DMS 273 (cell line): ENCODE data around the gene NFAT5.
"Not testable (repeated sequence)": the region's sequence is repeated elsewhere in the genome, so short reads cannot be mapped to it uniquely, and the experiment has no call there.

Experiments
- DNase-seq: peaks from one replicate; lab custom pipeline; 2025; ENCODE audit not compliant: unreplicated experiment; lab: John Stamatoyannopoulos, UW

Gene NFAT5, protein sequence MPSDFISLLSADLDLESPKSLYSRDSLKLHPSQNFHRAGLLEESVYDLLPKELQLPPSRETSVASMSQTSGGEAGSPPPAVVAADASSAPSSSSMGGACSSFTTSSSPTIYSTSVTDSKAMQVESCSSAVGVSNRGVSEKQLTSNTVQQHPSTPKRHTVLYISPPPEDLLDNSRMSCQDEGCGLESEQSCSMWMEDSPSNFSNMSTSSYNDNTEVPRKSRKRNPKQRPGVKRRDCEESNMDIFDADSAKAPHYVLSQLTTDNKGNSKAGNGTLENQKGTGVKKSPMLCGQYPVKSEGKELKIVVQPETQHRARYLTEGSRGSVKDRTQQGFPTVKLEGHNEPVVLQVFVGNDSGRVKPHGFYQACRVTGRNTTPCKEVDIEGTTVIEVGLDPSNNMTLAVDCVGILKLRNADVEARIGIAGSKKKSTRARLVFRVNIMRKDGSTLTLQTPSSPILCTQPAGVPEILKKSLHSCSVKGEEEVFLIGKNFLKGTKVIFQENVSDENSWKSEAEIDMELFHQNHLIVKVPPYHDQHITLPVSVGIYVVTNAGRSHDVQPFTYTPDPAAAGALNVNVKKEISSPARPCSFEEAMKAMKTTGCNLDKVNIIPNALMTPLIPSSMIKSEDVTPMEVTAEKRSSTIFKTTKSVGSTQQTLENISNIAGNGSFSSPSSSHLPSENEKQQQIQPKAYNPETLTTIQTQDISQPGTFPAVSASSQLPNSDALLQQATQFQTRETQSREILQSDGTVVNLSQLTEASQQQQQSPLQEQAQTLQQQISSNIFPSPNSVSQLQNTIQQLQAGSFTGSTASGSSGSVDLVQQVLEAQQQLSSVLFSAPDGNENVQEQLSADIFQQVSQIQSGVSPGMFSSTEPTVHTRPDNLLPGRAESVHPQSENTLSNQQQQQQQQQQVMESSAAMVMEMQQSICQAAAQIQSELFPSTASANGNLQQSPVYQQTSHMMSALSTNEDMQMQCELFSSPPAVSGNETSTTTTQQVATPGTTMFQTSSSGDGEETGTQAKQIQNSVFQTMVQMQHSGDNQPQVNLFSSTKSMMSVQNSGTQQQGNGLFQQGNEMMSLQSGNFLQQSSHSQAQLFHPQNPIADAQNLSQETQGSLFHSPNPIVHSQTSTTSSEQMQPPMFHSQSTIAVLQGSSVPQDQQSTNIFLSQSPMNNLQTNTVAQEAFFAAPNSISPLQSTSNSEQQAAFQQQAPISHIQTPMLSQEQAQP (N-terminal part only)

DNA sequence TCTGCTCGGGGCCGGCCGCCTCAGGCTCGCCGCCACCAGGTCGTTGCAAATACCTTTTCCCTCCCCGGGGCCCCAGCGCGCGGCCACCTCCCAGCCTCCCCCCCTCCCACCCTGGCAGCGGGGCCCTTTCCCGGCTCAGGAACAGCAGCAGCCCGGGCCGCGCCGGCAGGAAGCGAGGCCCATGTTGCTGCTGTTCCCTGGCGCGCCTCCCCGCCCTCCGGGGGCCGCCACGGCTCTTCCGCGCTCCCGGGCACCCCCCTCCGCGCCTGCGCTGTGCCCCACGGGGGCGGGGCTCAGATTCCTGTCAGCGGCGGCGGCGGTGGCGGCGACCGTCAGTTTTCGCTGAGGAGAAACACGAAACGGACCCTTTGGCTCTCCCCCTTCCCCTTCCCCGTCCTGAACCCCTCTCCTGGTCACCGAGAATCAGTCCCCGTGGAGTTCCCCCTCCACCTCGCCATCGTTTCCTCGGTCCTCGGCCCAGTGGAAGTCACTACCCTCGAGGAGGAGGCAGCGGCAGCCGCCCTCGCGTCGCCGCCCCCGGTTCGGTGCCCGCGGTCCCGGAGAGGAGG, at the start of gene NFAT5:
NFAT5 (plus strand) TSS at position 296 of the 569 bp plus-strand sequence. CDS start 336 bp downstream, outside the sequence.
- DNase-seq: peak; percentile 93

DNA sequence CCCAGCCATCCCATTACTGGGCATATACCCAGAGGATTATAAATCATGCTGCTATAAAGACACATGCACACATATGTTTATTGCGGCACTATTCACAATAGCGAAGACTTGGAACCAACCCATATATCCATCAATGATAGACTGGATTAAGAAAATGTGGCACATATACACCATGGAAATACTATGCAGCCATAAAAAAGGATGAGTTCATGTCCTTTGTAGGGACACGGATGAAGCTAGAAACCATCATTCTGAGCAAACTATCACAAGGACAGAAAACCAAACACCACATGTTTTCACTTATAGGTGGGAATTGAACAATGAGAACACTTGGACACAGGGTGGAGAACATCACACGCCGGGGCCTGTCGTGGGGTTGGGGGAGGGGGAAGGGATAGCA, 47.9 kb upstream of the NFAT5 start:
- DNase-seq: not testable (repeated sequence)

DNA sequence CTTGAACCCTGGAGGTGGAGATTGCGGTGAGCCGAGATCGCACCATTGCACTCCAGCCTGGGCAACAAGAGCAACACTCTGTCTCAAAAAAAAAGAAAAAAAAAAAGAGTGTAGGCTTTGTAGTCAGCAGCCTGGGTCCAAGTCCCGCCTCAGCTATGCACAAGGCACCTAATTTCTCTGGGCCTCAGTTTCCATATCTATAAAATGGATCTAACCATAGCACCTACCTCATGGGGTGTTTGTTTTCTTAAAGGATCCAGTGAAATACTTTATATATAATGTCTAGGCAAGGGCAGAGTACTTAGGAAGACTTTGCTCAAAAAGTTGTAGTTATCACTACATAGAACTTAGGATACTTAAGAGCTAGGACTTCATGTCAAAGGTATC, 45.4 kb upstream of the NFAT5 start:
- DNase-seq: no peak

DNA sequence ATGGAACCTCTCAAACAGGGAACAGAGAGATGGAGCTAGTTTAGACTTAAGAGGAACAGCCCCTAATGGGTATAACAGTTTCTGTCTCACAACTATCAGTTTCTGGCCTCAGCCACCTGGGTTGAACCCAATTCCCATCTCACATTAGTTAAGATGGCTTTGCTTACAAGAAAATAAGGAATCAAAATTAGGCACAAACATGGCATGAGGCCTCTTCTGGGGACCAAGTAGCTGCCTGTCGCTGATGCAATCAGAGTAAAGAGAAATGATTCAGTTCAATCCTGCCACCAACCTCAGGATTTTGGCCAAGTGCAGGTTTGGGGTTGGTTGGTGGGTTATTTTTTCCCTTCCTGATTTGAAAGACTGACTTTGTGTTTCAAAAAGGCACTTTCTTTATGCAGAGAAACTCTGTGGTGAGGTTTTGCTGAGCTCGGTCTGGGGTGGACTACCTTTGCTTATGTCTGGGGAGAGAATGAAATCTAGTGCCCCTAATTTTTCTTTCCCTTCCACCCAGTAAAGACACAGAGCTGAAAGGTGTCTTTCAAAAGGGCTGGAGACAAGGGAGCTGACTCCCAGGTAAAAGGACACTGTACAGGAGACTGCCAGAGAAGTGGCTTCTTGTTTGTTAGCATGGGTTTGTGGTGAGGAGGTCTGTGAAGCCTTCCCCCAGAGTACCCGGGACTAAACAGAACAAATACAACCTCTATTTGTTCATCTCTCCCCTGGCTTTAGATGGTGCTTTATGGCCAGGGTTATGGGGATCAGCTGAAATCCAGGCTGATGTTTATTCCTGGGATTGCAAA, 44.8 kb upstream of the NFAT5 start:
- no peak for DNase-seq

DNA sequence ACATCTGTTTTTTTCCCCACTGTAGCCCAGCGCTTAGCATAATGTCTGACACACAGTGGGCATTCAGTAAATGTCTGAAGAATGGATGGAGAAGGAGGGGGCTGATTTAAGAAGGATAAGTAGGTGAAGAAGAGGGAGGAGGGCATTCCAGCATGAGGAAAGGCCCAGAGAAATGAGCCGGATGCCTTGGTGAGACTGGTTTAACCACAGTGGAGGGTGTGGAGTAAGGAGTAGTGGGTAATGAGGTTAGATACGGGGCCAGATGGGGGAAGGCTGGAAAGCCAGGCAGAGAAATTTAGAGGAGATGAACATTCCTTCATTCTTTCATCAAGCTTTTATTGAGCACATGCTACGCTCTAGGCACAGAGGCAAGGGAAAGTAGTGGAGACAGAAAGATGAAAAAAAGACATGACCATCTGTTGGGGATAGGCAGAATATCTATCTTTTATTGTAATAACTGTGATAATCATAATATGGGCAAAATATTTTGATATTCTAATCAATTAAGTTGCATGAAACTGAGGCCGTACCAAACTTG, 43.7 kb upstream of the NFAT5 start:
- no peak for DNase-seq

DNA sequence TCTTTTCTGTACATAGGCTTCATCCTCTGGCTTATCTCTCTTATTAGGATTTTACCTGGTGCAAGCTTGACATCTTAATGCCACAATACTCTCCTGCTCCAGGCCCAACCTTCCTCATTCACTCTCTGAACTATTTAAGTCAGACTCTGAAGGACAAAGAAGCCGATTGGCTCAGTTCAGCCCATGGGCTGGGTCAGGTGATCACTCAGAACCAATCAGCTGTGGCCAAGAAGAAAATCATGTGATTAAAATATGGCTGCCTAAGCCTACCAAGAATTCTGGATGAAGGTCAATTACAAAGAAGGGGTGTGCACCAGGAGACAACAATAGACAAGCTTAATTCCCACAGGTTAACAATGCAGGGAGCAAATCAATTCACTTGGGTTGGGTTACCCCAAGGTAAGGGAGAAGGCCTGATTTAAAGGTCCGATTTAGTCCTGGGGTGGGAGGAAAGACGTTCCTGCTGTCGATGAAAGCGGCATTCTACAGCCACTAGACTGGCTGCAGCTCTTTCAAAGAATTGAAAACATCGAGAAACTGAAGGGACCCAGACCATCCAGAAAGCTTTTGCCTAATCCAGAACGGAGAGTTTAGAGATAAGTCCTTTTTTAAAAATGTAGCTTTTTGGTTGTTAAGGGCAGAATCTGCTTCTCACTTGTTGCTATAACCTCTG, 42.9 kb upstream of the NFAT5 start:
- DNase-seq: peak; percentile 67

DNA sequence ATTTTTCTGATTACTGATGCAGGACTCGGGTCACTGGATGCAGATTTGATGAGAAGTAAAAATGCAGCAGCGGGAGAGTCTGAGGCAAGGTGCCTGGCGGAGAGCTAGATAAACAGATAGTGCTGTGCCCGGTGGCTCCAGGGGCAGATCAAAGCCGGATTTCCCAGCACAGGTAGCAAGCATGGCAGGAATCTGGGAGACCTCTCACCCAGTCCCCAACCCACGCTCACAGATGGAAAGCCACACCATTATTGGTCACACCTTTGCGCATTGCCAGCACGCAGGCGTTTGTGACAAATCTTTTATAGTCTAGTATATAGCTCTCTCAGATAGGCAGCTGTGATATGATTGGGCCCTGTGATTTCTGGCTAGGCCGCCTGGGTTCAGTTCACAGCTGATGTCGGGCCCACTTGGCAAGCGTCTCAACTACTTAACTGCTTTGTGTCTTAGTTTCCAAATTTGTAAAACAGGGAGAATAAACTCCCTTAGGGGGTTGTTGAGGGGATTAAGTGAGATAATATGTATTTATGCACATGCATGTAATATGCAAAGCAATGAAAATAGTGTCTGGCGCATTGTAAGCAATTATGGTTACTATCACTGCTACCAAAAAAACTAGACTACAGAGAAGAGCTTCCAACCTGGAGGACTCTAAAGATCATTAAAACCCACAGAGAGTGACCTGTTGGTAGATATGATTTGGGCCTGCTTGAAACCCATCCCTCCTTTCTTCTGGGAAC, 42.0 kb upstream of the NFAT5 start:
- no peak for DNase-seq

DNA sequence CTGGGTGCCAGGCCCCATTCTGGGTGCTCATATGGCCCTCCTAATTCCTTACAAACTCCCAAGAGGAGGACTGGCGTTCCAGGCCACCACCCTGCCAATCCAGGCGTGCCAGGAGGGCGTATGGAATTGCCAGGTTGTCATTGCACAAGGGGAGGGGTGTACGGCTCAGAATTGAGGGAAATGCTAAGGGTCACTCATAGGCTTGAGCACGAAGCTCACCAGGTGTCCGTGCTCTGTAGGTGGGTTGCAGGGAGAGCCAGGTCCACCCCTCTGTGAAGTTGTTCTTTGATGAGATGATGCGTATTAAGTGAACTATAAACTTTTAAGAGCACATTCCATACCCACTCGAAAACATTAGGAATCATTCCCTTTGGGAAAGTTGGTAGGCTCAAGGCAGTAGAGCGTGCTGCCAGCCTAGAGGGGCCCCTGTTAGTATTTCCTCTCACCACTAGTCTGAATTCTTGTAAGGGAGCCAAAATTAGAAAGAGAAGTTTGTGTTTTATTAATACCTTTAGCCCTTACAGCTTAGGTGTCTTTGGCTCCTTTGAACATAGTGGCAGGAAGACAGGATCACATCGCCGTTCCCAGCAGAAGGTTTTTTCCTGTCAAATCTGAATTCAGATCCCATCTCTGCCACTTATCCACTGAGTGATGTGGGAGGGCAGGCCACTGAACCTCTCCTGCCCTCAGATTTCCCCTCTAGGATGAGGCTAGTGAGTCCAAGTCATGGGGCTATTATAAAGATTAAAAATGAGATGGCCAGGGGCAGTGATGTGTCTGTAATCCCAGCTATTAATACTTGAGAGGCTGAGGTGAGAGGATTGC, 38.7 kb upstream of the NFAT5 start:
- DNase-seq: no peak

DNA sequence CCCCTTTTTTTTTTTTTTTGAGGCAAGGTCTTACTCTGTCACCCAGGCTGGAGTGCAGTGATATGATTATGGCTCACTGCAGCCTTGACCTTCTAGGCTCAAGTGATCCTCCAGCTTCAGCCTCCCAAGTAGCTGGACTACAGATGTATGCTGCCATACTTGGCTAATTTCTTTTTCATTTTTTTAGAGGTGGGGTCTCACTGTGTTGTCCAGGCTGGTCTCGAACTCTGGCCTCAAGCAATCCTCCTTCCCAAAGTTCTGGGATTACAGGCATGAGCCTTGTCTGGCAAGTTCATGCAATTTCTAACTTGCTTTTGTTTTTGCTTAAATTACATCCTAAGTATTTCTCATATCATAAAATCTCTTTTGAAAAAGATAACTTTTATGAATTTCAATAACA, 33.8 kb upstream of the NFAT5 start:
- no peak for DNase-seq

DNA sequence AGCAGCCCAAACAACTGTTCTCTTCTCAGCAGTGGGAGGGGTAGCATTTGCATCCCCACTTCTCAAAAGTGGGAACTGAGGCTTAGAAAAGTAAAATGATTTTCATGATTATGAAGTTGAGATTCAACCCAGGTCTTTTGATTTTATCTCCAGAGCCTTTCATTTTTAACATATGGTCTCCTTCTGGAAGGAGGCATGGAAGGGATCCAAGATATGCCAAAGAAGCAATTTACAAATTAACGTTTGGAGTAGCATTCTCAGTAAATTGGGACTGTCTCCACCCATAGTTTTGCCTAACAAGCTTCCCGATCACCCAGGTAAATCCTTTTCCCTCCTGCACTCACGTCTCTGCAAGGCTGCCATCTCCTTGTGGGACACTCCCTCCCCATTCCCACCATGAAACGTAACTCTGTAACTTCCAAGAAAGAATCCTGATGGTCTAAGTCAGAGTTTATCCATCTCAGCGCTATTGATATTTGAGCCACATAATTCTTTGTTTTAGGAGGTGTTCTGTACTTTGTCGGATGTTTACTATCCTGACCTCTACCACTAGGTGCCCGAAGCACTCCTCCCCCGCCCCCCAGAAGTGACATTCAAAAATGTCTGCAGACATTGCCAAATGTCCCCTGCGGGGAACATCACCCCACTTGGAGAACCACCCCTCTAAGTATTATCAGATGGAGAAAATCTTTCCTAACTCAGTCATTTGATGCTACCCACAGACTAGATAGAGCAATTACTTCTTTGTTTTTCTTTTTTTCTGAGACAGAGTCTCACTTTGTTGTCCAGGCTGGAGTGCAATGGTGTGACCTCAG, 32.9 kb upstream of the NFAT5 start:
- peak; percentile 13 for DNase-seq

DNA sequence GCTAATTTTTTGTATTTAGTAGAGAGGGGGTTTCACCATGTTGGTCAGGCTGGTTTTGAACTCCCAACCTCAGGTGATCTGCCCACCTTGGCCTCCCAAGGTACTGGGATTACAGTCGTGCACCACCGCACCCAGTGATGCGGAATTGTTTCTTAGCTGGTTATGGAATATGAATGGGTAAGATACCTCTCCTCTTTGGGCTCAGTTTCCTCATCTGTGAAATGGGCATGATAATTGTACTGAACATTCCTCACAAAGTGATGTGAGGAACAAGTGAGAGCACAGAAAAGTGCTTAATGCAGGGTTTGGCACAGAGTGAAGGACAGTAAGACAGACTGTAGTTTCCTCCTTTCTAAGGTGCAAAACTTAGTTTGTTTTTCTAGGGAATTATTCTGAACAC, 31.0 kb upstream of the NFAT5 start:
- DNase-seq: no peak

DNA sequence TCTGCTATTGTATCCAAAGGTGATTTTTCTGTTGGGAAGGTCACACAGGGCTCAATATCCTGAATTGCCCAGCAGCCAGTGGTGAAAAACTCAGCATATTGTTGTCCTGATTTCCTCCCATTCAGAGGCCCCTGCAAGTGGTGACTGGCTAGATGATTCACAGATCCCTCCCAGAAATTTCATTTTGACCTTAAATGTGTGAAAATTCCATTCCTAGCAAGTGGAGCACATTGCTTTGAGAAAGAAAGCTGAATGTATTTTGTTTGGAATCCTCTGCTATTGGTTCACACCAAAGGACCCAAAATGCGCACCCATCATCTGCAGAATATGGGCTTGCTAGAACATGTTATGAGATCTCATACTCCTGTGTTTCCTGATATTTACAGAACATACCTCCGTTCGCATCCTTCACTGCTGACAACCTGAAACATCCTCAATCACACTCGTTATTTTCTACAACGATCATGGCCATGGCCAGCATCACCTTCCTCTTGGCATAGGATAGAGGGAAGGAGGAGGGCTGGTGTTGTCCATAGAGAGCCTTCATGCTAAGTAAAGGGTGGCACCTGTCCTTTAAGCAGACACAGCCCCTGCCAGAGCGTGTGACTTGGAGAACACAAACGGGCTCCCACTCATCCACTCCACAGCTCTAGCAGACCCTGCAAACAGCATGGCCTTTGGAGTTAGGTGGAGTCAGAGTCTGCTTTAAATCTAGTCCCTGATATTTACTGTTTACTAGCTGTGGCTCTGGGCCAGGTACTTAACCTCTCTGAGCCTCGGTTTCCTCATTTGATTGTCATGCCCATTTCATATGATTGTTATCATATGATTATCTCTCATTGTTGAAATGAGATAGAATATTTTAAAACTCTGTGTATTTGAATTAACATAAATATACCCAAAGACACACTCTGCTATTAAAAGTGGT, 30.4 kb upstream of the NFAT5 start:
- DNase-seq: no peak

DNA sequence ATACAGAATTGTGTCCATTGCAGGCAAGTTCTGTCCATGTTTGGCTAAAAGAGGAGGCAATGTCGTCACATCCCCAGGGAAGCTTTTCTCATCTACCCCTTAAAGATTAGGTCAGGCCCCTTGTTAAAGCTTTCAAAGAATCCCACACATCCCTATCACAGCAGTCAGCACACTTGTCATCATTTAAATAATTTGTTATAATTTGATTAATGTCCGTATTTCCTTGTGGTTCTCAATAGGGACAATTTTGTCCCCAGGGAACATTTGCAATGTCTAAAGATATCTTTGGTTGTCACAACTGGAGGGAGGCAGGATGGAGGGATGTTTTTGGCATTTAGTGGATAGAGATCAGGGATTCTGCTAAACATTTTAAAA, 28.1 kb upstream of the NFAT5 start:
- no peak for DNase-seq

DNA sequence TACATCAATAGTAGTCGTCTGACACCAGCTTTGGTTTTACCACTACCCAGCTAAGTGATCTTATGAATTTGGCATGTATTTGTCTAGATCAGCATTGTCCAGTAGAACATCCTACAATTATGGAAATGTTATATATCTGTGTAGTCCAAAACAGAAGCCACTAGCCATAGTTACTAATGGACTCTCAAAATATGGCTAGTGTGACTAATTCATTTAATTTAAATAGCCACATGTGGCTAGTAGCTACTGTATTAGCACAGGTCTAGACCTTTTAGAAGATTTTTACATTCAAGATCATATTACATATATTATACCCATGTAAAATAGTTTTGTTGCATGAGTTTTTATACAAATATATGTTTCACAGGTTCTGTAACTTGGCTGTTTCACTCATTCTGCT, 27.0 kb upstream of the NFAT5 start:
- DNase-seq: no peak

DNA sequence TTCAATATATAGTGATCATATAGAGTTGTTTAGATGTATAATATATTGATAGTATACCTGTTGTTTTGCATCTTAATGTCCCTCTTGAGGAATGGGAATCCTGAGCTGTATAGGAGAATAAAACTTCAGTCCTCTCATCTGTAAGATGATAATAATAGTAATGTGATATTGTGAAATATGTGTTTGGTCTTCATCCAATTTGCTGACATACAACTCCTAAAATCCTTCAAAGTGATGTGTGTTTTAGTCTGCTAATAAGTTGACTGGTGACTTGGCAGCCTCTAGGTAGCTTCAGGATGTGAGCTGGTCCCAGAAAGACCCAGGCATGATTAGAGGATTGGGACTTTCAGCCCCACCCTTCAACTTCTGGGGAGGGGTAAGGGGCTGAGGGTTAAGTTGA, 22.8 kb upstream of the NFAT5 start:
- DNase-seq: no peak

DNA sequence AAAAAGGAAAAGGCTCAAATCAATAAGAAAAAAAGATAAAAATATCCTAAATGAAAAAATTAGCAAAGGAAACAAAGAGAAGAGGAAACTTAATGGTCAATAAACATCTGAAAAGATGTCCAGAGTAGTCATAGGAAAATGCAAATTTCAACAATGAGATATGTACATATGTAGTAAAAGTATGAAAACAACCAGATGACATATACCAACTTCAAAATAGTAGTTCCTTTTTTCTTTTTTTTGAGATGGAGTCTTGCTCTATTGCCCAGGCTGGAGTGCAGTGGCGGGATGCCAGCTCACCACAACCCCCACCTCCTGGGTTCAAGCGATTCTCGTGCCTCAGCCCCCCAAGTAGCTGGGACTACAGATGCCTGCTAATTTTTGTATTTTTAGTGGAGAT, 21.7 kb upstream of the NFAT5 start:
- DNase-seq: no peak
